HuH-7.5 (cell line): Measurements from ENCODE around the gene PCDHB5.
"Not testable (repeated sequence)": the region's sequence is repeated elsewhere in the genome, so short reads cannot be mapped to it uniquely, and the experiment has no call there.

ENCODE experiments used
- DNase-seq: peaks from one replicate; pipeline ENCODE4 v3.0.0; 2011; ENCODE audit warnings: low spot score

Gene PCDHB5

GRCh38 chr5:141135030-141135717 is at the start of gene PCDHB5:
Gene PCDHB5, plus strand, starts transcription at chr5:141135206. Its CDS starts 229 bp downstream, at chr5:141135435.
- DNase-seq: peak; percentile 60

GRCh38 chr5:141094481-141095262 is 40.3 kb upstream of the PCDHB5 start, which contains the start of gene PCDHB2:
Gene PCDHB2, plus strand, starts transcription at chr5:141094615. Its CDS starts 176 bp downstream, at chr5:141094791.
- DNase-seq: peak; percentile 69

- no peak for DNase-seq
These were observed 39.8 kb upstream of the PCDHB5 start for GRCh38 chr5:141095263-141095641.

GRCh38 chr5:141096181-141096580 is 38.8 kb upstream of the PCDHB5 start:
- not testable (repeated sequence) for DNase-seq

GRCh38 chr5:141096586-141096985 is 38.4 kb upstream of the PCDHB5 start:
- not testable (repeated sequence) for DNase-seq

GRCh38 chr5:141100243-141100805 is 34.7 kb upstream of the PCDHB5 start, which contains the start of gene PCDHB3:
Gene PCDHB3, plus strand, starts transcription at chr5:141100473. Its CDS starts 177 bp downstream, at chr5:141100650.
- DNase-seq: peak; percentile 65

- peak; percentile 48 for DNase-seq
These were observed 33.9 kb upstream of the PCDHB5 start for GRCh38 chr5:141101059-141101458.

- not testable (repeated sequence) for DNase-seq
These were observed 32.9 kb upstream of the PCDHB5 start for GRCh38 chr5:141102070-141102469.

GRCh38 chr5:141102471-141102870 is 32.5 kb upstream of the PCDHB5 start:
- not testable (repeated sequence) for DNase-seq

- no peak for DNase-seq
These were observed 29.7 kb upstream of the PCDHB5 start for GRCh38 chr5:141105350-141105749.

GRCh38 chr5:141119250-141119649 is 15.8 kb upstream of the PCDHB5 start:
- DNase-seq: no peak

GRCh38 chr5:141121563-141121962 is 13.4 kb upstream of the PCDHB5 start, which contains the start of gene PCDHB4:
Gene PCDHB4, plus strand, starts transcription at chr5:141121818. Its CDS starts 181 bp downstream, at chr5:141121999.
- DNase-seq: no peak

GRCh38 chr5:141121985-141122384 is 13.0 kb upstream of the PCDHB5 start:
- DNase-seq: no peak

GRCh38 chr5:141123396-141124135 is 11.4 kb upstream of the PCDHB5 start:
- DNase-seq: not testable (repeated sequence)

- DNase-seq: no peak
These were observed 7.7 kb upstream of the PCDHB5 start for GRCh38 chr5:141127305-141127704.

- no peak for DNase-seq
These were observed 786 bp downstream of the PCDHB5 start for GRCh38 chr5:141135718-141136266.

GRCh38 chr5:141137346-141137745 is 2.3 kb downstream of the PCDHB5 start:
- not testable (repeated sequence) for DNase-seq

GRCh38 chr5:141149812-141150211 is 14.8 kb downstream of the PCDHB5 start, which contains the start of gene PCDHB6:
Gene PCDHB6, plus strand, starts transcription at chr5:141150057. Its CDS starts 201 bp downstream, at chr5:141150258.
- DNase-seq: no peak

GRCh38 chr5:141150224-141150992 is 15.4 kb downstream of the PCDHB5 start:
- DNase-seq: no peak

GRCh38 chr5:141150993-141151325 is 16.0 kb downstream of the PCDHB5 start:
- no peak for DNase-seq

- DNase-seq: not testable (repeated sequence)
These were observed 16.6 kb downstream of the PCDHB5 start for GRCh38 chr5:141151632-141152031.
